ENCODE results near the gene WNT9A. TPM values are rescaled to one million over a fixed set of nuclear protein-coding genes. Genes with fewer than 3 reads are reported as not detected.

Gene WNT9A
- total RNA-seq, 1 donor from 2014 or later = 0.25 TPM

DNA sequence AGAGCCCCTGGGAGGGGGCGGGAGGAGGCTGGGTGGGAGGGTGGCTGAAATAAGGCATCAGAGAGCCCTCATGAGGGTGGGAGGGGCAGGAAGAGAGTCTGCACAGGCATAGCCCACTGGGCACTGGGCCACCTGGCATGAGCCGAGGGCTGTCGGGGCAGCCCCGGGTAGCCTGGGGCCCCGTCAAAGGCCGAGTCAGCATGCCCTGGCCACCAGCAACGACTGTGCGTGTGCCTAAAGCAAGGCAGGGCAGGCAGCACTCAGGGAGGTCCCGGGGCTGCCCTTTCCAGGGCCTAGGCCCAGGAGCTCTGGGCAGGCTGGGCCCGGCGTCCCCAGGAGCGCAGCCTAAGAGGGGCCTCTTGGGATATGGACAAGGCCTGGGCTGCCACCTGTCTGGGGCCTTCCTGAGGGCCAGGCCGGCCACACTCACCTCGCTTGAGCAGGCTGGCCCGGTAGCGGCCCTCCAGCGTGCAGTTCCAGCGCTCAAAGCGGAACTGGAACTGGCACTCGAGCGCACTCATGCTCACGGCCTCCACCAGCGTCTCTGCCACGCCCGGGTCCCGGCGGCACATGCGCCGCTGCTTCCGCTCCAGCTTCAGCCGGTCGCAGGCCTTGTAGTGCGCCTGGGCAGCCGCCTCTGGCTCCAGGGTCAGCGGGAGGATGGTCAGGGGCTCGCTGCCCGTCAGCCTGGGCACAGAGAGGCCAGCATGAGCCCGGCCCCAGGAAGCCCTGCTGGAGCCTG is 22.7 kb downstream of the WNT9A start:
- intact Hi-C loops (cut with micrococcal nuclease) = no loop called here

DNA sequence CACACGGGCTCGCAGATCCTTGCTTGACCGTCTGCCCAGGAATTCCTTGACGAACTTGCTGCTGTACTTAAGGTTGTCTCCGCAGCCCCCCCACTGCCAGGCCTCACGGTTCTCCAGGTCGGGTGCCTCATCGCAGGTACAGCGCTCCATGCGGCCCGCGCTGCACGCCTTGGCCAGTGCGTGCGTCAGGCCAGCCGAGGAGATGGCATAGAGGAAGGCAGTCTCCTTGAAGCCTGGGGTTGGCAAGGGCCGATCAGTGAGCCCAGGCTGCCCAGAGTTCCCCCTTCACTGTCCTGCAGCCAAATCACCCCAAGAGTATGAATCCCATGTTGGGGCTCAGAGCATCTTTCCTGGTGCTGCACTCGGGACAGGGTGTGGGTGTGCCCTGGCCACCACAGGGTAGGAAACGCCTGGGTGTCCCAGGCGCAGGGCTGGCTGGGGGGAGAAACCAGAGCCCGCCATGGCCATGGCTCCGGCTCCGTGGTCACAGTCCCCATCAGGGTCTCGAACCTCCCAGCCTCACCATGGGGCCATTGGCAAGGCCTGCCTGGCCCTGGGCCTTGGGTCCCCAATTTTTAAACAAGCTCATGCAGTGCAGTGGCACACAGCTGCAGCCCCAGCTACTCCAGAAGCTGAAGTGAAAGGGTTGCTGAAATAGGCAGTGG is 23.4 kb downstream of the WNT9A start:
- intact Hi-C loops (cut with micrococcal nuclease) = no loop called here

DNA sequence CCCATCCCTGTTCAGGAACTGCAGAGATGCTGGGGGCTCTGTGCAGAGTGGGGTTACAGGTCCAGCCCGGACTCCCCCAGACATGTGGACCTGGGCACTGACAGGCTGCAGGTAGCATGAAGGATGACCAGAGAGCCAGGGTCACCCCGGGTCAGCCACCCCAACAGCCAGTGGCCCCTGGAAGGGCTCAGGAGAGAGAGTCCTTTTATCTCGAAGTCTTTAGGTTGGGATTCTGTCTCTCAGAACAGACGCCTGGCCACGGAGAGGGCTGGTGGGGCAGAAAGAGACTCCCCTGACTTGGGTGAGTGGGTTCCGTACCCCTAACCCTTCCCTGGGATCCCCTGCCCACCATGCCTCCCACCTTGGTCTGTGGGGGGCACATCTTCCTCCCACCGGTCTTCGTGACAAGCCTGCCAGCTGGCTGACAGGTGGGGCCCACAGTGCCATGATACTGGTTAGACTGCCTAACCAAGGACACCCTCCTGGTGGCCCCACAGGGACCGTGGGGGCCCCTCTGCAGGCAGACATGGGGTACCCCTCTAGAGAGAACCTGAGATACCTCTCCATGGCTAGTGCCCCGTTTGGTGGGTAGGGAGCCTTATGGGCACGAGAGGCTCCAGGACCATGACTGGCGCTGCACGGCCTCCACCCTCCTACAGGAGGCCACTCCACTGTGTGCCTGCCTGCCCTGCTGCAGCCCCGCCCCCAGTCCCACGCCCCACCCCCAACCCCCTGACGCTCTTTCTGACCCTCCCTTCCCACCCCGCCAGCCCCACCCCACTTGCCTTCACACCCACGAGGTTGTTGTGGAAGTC is 24.2 kb downstream of the WNT9A start:
- intact Hi-C loops (cut with micrococcal nuclease) = no loop called here

DNA sequence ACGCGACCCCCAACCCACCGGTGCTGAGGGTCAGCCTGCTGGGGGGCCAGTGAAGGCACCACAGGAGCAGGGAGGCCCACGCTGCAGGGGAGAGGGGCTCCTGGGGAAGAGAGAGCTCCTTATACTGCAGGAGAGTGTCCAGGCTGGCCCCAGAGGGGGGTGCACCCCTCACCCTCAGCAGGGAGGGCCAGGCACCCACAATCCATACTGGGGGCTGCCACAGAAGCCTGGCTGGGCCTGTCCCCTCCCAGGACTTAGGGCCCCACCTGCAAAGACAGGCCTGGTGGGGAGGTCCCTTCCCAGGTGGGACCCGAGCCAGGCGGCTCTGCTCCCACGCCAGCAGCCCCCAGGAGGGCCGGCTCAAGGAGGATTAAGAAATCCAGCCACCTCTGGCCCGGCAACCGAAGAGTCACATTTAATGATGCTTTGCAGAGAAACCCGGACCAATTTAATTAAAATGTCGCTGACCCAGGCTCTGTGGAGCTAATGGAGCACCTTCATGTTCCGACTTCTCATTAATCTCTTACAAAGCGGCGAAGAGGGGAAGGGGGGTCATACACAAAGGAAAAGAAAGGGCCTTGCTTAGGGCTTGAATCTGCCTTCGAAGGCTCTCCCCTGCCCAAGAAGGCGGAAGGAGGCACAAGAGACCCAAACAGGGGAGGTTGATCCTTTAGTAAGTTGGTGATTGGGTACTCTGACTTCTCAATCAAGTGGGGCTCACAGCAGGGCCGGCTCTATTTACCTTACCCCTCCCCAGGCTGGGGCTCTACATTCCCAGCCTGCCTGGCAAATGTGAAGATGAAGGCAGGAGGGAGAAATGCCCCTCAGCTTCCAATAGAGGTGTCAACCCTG is 25.0 kb downstream of the WNT9A start:
- intact Hi-C loops (cut with micrococcal nuclease) = no loop called here

DNA sequence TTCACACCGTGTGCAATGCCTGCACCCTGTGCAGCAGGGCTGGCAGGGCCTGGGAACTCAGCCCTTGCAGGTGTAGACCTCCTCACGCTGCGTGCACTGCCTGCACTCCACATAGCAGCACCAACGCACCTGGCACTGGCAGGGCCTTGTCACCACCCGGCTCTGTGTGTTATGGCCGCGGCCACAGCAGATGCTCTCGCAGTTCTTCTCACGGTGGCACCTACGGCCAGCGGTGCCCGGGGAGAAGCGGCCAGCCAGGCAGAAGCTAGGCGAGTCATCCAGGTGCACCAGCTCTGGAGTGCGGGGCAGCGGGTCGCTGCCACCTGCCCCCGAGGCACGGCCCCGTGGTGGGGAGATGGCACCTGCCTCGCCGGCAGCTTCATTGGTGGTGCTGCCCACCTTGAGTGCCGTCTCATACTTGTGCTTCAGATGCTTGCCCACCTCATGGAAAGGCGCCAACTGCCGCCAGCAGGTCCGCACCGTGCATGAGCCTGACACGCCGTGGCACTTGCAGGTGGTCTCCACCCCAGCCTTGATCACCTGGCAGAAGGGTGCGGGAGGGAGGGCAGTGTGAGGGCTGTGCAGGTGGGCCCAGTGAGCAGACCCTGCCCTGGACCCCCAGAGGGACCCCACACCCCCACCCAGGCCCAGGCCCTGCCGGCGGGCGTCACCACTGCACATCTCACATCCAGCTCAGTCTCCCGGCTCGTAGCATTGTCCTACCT is 26.1 kb downstream of the WNT9A start:
- intact Hi-C loops (cut with micrococcal nuclease) = no loop called here

DNA sequence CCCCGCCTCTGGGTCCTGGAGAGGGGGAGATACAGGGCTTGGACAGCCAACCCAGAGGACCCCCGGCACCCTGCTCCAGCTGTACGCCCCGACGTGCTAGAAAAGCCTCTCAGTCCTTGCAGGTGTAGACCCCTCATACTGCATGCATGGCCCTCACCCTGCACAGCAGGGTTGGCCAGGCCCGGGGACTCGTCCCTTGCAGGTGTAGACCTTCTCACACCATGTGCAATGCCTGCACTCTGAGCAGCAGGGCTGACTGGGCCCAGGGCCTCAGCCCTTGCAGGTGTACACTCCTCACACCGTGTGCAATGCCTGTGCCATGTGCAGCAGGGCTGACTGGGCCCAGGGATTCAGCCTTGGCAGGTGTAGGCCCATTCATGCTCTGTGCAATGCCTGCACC is 26.8 kb downstream of the WNT9A start:
- intact Hi-C loops (cut with micrococcal nuclease) = no loop called here

DNA sequence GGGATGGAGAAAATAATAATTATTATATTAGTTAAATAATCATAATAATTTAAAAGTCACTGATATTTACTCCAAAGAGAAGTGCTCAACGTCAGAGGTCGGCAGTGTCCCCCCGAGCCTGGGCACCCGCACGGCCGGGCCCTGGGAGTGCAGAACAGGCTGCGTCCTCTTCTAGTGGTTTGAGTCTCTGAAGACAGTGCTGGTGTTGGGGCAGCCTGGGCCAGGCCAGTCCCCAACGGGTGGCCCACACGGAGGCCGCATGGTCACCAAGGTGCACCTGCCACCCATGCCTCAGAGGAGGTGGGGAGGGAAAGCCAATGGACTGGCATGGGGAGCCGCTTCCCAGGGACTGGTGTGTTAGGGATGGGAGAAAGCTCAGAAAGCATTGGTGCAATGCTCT is 27.3 kb downstream of the WNT9A start:
- intact Hi-C loops (cut with micrococcal nuclease) = no loop called here

DNA sequence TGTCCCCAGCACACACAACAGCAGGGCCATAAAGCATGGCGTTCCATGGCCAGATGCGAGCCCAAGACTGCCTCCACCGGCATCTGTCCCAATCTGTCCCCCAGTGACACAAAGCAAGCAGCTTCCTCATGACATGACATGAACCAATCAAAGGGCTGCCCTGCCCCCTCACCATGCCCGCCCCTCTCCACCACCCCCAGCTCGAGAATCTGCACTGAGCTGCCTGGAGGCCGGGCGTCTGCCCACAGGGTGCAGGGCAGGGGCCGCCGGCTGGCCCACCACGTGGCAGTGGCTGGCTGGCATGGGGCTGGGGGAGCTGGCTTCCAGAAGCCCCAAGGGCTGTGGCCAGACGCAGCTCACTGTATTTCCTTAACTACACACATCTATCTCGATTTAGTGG is 27.8 kb downstream of the WNT9A start:
- intact Hi-C loops (cut with micrococcal nuclease) = no loop called here

DNA sequence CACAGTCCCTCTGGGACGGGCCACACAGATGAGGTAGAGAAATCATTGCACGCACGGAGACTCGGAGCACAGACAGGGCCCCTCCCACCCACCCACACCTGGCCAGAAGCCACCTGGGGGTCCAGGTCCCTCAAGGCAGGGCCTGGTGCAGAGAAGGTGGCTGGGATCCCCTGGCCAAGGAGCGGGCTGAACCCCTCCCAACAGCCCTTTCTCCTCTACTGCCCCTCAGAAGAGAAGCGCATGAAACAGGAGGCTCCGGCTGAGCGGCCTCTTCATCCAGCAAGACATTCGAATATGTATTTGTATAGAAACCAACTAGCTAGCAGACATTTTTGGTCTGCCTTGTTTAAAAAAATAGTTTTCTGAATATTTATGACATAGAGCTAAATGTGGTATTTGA is 29.0 kb downstream of the WNT9A start:
- intact Hi-C loops (cut with micrococcal nuclease) = no loop called here

DNA sequence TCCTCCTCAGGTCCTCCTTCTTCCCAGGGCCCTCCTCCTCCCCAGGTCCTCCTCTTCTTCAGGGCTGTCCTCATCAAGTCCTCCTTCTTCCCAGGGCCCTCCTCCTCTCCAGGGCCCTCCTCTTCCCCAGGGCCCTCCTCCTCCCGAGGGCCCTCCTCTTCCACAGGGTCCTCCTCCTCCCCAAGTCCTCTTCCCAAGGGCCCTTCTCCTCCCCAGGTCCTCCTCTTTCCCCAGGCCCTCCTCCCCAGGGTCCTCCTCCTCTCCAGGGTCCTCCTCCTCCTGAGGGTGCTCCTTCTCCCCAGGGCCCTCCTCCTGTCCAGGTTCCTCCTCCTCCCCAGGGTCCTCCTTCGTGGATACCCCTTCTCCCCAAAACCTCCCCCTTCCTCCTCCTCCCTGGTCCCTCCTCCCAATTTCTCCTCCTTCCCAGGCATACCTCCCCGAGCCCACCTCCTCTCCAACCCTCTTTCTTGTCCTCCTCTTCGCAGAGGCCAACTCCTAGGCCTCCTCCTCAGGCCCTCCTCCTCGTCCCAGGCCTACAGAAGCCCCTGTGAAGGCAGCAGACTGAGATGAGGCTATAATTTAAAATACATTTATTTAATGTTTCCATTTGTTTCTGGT is 29.5 kb downstream of the WNT9A start:
- intact Hi-C loops (cut with micrococcal nuclease) = no loop called here

DNA sequence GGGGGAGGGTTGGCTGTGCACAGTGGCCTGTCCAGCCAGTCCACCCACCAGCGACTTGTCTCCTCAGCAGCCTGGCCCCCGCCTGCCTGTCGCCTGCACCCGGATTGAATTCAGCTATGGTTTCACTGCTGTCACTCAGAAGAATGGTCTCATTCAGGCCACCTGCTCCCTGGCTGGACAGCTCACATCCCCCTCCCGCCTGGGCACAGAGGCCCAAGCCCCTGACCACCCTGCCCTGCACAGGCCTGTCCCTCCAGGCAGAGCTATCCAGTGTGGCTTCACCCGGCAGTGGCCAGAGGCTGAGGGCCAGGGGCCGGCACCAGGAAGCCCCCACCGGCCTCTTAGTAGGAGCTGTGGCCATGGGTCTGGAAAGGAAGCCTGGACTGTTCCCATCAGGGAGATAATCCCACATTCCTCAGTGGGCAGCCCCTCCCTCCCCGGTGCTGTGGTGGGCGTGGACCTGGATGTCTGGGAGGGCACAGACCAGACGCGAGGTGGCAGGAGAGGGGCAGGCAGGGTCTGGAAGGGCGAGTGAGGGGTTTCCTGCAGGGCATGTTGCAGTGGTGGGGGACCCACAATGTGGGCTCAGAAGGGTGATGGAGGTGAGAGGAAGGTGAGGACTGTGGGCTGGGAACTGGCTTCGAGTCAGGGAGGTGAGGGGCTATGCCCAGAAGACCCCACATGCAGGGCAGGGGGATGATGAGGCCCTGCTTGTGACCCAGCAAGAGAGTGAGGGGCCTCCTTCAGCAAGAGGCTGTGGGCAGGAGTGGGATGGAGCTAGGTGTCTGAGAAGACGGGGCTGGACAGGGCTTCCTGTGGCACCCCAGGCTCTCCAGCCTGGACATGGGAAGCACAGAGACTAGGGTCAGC is 30.4 kb downstream of the WNT9A start:
- intact Hi-C loops (cut with micrococcal nuclease) = no loop called here

DNA sequence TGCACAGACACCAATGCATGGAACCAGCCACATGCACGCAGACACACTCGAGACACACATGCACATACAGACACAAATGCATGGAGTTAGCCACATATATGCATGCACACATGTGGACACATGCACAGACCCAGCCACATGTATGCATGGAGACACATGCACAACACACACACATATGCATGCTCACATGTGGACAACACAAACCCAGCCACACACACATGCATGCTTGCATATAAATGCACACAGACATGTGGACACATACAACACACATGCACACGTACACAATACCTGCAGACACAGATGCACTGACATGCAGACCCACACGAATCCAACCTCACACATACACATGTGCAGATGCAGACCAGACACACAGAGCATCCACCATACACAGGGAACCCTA is 31.1 kb downstream of the WNT9A start:
- intact Hi-C loops (cut with micrococcal nuclease) = no loop called here

DNA sequence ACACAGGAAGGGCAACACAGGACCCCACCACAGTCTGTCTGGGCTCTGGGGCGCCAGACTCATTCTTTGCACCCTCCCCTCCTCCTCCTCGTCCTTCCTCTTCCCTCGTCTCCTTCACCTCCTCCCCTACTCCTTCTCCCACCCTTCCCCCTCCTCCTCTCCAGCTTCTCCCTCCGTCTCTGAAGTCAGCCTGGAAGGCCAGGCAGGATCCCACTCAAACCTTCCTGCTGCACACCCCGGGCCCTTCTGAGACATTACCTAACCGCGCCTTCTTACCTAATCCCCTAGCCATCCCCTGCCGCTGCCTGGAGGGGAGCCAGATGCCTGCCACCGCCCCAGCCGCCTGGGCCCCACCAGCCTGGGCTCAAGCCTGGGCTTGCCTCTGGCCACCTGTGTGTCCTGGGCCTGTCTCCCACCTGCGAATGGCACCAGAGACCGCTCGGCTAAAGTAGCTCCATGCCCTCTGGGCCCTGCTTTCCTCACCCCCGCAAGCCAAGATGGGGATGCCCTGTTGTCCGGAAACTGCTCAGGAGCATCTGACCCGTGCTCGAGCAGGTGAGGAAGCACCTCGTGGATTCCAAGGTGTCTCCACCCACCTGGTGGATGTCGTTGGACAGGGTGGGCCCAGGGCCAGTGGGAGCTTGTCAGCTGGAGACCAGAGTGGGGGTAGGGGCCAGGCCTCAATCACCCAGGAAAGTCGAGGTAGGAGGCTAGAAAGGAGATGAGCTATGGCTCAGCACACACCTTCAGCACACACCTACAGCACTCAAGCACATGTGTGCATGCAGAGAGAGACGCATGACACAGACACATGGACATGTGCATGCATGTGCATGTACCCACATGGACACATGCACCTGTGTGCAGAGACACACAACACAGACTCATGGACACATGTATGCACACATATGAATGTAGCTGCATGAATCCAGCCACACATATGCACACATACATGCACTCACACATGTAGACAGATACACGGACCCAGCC is 31.9 kb downstream of the WNT9A start:
- intact Hi-C loops (cut with micrococcal nuclease) = no loop called here

DNA sequence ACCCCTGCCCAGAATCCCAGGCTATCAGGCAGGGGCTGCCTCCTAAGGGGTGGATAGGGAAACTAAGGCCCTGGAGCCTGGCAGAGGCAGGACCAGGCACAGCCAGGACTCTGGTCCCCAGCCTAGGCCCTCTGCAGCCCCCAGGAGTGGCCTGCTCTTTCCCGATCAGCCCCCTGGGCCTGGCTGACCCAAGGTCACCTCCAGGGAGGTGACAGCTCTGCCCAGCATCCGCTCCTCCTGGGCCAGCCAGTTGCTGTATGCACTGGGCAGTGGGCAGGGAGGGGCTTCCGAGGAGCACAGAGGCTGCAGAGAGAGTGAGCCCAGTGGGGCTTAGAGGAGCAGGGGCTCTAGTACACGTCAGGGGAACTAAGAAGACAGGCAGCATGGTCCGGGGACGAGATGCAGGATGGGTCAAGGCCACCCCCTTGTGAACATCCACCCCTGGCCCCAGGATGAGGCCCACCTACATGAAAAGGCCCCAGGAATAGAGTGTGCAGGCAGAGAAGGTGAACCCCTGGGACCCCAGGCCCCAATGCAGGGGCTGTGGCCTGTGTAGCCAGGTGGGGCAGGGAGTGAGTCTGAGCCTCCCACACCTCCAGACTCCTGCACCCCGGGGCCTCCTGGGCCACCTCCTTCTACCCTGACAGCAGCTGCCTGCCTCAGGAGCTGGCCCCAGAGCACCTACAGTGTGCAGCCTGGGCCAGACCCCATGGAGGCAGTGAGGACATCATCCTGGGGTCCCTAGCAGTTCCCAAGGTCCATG is 32.8 kb downstream of the WNT9A start:
- intact Hi-C loops (cut with micrococcal nuclease) = no loop called here

DNA sequence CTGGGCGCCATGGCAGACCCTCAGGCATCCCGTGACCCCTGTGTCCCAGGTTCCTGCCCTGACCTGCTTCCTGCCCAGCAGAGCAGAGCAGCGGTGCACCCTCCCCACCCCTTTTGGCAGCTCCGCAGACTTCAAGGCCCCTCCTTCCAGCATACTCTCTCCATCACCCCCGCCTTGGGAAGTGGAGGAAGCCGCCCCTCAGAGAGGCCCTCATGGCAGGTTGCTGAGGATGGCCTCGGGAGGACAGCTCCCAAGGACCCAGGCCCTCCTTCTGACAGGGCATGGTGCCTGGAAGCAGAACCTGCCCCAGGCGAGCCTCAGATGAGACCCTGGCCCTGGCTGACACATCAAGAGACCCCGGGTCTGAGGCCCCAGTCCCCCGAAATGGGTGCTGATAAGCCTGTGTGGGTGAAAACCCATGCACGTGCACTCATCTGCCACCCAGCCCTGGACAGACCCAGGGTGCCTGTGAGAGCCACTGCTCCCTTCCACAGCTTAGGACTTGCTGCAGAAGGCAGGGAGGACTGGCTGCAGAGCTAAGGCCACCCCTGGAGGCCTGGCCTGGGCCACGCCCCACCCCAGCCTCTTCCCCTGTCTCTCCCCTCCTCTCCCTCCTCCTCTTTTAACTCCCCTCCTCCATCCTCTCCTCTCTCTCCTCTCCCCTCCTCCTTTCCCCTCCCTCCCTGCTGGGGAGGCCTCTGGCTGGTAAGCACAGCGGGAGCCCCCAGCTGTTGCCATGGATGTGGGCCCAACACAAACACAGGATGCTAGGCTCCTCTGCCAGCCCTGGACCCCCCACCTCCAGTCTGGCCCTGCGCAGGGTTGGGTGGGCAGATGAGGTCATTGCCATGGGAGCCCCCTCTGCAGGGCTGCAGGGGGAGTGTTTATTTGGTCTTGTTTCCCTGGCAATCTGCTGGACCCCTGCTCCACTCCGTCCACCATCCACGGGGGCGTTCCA is 33.7 kb downstream of the WNT9A start:
- intact Hi-C loops (cut with micrococcal nuclease) = no loop called here

DNA sequence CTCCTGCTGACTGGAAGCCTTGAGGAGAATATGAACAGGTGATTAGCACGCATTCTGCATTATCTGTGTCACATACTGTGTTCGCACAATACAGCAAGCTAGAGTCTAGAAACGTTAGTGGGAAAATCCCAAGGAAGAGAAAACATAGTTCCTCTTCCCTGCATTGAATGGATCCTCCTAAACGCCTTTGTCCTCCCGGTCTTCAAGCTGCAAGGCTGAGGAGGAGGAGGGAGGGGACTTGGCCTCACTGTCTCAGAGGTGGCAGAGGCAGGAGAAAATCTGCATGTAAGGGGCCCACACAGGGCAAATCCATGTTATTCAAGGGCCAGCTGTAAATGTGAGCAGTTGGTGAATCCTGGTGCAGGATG is 34.4 kb downstream of the WNT9A start:
- intact Hi-C loops (cut with micrococcal nuclease) = no loop called here
